Hypothalamus (tissue), 51 donors: Measurements from ENCODE around the gene CAPN10.
"Not testable (repeated sequence)": the region's sequence is repeated elsewhere in the genome, so short reads cannot be mapped to it uniquely, and the experiment has no call there.

Experiments used
- DNase-seq, 51 donors: peaks; one replicate each; lab custom pipeline; 2025; lab: John Stamatoyannopoulos, UW

CAPN10 gene

GRCh38 chr2:240586198-240586918 lies at the start of gene CAPN10:
CAPN10 (plus strand) TSS chr2:240586734; CDS start chr2:240586912, 178 bp downstream.
- DNase-seq = peak; percentile 92 to 100 (median 97)

DNA sequence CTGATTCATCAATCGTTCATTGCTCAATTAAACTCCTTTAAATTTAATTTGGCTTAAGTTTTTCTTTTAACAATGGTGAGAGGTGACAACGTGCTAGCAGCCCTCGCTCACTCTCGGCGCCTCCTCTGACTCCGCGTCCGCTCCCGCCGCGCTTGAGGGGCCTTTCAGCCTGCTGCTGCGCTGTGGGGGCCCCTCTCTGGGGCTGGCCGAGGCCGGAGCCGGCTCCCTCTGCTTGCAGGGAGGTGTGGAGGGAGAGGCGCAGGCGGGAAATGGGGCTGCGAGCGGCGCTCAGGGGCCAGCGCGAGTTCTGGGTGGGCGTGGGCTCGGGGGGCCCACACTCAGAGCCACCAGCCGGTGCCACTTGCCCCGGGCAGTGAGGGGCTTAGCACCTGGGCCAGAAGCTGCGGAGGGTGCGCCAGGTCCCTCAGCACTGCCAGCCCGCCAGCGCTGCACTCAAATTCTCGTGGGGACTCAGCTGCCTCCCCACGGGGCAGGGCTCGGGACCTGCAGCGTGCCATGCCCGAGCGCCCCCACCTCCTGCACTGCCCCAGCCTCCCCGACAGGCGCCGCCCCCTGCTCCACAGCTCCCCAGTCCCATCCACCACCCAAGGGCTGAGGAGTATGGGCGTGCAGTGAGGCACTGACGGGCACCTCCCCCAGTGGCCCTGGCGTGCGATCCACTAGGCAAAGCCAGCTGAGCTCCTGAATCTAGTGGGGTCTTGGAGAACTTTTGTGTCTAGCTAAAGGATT lies 48.3 kb upstream of the CAPN10 start:
- DNase-seq = no peak

DNA sequence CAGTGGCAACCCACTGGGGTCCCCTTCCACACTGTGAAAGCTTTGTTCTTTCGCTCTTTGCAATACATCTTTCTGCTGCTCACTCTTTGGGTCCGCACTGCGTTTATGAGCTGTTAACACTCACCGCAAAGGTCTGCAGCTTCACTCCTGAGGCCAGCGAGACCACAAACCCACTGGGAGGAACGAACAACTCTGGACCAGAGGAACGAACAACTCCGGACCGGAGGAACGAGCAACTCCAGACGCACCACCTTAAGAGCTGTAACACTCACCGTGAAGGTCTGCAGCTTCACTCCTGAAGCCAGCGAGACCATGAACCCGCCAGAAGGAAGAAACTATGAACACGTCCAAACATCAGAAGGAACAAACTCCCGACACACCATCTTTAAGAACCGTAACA lies 47.4 kb upstream of the CAPN10 start:
- DNase-seq = not testable (repeated sequence)

DNA sequence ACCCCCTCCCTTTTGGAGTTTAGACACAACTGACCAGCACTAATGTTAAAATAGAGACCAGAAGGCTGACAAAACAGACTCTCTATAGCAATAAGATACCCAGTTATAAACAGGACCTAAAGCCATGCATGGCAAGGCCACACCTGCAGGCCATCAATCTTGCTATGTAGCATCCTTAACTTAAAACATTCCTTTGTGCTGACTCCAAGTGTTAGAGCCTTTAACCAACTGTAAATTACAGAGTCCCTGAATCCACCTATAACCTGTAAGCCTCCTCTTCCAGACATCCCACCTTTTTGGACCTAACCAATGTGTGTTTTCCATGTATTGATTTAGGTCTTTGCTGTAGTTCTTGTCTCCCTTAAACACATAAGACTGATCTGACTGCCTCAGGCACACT lies 46.6 kb upstream of the CAPN10 start:
- DNase-seq = no peak

GRCh38 chr2:240551288-240551687 lies 35.2 kb upstream of the CAPN10 start:
- no peak for DNase-seq

- no peak for DNase-seq
Measured at GRCh38 chr2:240551811-240552210, 34.7 kb upstream of the CAPN10 start.

- DNase-seq = no peak
Measured at GRCh38 chr2:240553956-240554480, 32.5 kb upstream of the CAPN10 start.

- DNase-seq = no peak
Measured at GRCh38 chr2:240554767-240555493, 31.6 kb upstream of the CAPN10 start.

DNA sequence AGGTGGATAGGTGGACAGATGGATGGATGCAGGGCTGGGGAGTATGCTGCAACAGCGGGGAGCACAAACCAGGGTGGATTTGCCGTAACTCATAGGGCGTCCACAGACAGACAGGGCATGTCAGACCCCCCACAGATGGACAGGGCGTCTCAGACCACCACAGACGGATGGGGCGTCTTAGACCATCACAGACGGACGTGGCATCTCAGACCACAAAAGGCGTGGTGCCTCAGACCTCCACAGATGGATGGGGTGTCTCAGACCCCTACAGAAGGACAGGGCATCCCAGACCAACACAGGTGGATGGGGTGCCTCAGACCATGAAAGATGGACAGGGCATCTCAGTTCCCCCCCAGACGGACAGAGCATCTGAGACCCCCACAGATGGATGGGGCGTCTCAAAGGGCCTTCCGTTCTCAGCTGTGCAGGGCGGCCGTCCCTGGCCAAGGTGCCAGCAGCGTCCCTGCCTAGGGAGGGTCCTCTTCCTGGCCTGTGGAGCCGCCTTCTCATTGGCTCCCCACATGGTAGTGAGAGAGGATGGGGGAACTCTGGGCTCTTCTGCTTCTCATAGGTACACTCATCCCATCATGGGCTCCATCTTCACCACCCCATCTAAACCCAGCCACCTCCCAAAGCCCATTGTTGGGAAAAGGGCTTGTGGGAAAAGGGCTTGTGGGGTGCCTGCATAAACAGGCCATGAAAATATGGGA lies 30.8 kb upstream of the CAPN10 start:
- DNase-seq = no peak

GRCh38 chr2:240556553-240557100 lies 29.9 kb upstream of the CAPN10 start:
- DNase-seq = peak in 2 of 51 donors; percentile 14 to 35

GRCh38 chr2:240557101-240557751 lies 29.3 kb upstream of the CAPN10 start:
- DNase-seq = no peak

- DNase-seq = peak in 28 of 51 donors; percentile 3 to 77 (median 50)
Measured at GRCh38 chr2:240557808-240558207, 28.7 kb upstream of the CAPN10 start, which contains the start of gene ANKMY1. ANKMY1 (minus strand) TSS chr2:240557988; CDS start chr2:240557335, 653 bp downstream.

GRCh38 chr2:240558236-240558761 lies 28.2 kb upstream of the CAPN10 start:
- DNase-seq = no peak

GRCh38 chr2:240559286-240559685 lies 27.2 kb upstream of the CAPN10 start:
- DNase-seq = no peak

GRCh38 chr2:240560084-240560479 lies 26.5 kb upstream of the CAPN10 start, which contains the start of gene DUSP28:
DUSP28 (plus strand) TSS chr2:240560357; CDS start chr2:240560685, 328 bp downstream.
- DNase-seq = peak in 50 of 51 donors; percentile 29 to 96 (median 84)

DNA sequence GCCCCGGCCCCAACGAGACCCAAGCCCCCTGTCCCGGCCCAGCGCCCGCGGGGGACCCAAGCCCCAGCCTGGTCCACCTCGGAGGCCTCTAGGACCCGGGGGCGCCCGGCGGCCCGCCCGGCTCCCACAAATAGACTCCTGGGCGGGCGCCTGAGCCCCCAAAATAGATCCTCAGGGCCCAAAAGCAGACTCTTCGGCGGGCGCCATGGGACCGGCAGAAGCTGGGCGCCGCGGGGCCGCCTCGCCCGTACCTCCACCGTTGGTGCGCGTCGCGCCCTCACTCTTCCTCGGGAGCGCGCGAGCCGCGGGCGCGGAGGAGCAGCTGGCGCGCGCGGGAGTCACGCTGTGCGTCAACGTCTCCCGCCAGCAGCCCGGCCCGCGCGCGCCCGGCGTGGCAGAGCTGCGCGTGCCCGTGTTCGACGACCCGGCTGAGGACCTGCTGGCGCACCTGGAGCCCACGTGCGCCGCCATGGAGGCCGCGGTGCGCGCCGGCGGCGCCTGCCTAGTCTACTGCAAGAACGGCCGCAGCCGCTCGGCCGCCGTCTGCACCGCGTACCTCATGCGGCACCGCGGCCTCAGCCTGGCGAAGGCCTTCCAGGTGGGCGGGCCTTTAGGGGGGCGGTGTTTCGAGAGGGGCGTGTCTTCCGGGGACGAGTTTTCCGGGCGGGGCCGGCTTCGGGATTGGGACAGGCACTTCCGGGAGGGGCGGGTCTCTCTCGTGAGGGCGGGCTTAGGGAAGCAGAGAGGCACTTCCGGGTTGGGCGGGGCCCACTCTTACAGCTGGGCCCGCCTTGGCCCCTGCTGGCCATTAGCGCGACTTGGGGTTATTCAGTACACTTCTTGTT lies 25.8 kb upstream of the CAPN10 start:
- peak; percentile 62 to 100 (median 97) for DNase-seq

GRCh38 chr2:240561325-240561971 lies 25.1 kb upstream of the CAPN10 start:
- DNase-seq = no peak

DNA sequence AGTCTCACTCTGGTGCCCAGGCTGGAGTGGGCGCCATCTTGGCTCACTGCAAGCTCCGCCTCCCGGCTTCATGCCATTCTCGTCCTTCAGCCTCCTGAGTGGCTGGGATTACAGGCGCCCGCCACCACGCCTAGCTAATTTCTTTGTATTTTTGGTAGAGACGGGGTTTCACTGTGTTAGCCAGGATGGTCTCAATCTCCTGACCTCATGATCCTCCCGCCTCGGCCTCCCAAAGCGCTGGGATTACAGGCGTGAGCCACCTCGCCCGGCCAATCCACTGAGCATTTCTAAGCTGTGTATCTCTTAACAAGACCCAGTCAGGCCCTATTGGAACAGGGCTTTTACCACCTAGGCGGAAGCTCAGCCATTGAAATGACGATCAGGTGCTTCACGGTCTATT lies 23.3 kb upstream of the CAPN10 start:
- DNase-seq = not testable (repeated sequence)
